Measurements from ENCODE around the gene SLC22A24.

- TF ChIP-seq CTCF (IDR thresholded peaks at IDR 0.05) (no peak), EP300 (IDR thresholded peaks at IDR 0.05) (no peak), POLR2A (IDR thresholded peaks at IDR 0.05) (no peak)
These were observed at the start of gene SLC22A24 for GRCh38 chr11:63144121-63144520.

Data from stomach (tissue), 4 donors.